MCF 10A (cell line): ENCODE results near the gene PRR12. TPM values are rescaled to one million over a fixed set of nuclear protein-coding genes. Genes with fewer than 3 reads are reported as not detected.

ENCODE experiments used
- BruUV-seq: library from RNA; stranded (reverse); fragments of 400-500 nt; replicated peaks from 2 replicates; lab custom pipeline; 2021; lab: Mats Ljungman, UMichigan
- CTCF ChIA-PET: fragments of 300-600 bp; sonication (Branson Sonifier 250); formaldehyde crosslinking; extraction: SDS; loops from one replicate; lab custom pipeline; 2021; ENCODE audit warnings: antibody characterized with exemption, inconsistent platforms; lab: Yijun Ruan, JAX
- POLR2A ChIA-PET: fragments of 300-600, 350-650 bp; sonication (Branson Sonifier 250); formaldehyde crosslinking; extraction: SDS; loops from one replicate; lab custom pipeline; 2020; ENCODE audit warnings: antibody characterized with exemption, inconsistent platforms; lab: Yijun Ruan, JAX
- DNase-seq: peaks from one replicate; pipeline ENCODE4 v3.0.0-alpha.2; 2018; ENCODE audit not compliant: unreplicated experiment
- H3K27ac Mint-ChIP-seq: one replicate; pipeline ENCODE4 v1.8.0; 2022; ENCODE audit warnings: mild to moderate bottlenecking, low read depth, mixed read lengths; ENCODE audit not compliant: unreplicated experiment
- H3K27me3 Mint-ChIP-seq: one replicate; pipeline ENCODE4 v1.8.0; 2022; ENCODE audit warnings: mixed read lengths; ENCODE audit not compliant: insufficient read depth, unreplicated experiment
- H3K36me3 Mint-ChIP-seq: one replicate; pipeline ENCODE4 v1.8.0; 2022; ENCODE audit warnings: mild to moderate bottlenecking, moderate library complexity, mixed read lengths; ENCODE audit not compliant: insufficient read depth, unreplicated experiment
- H3K4me1 Mint-ChIP-seq: one replicate; pipeline ENCODE4 v1.8.0; 2022; ENCODE audit warnings: mixed read lengths; ENCODE audit not compliant: insufficient read depth, unreplicated experiment
- H3K4me3 Mint-ChIP-seq: one replicate; pipeline ENCODE4 v1.8.0; 2022; ENCODE audit warnings: mild to moderate bottlenecking, moderate library complexity, mixed read lengths; ENCODE audit not compliant: unreplicated experiment
- H3K9me3 Mint-ChIP-seq: one replicate; pipeline ENCODE4 v1.8.0; 2022; ENCODE audit warnings: mixed read lengths; ENCODE audit not compliant: unreplicated experiment
- CTCF ChIP-seq: fragments of 200-600 bp; IDR thresholded peaks from one replicate; pipeline ENCODE4 v1.8.0; 2022; ENCODE audit warnings: antibody characterized with exemption, mild to moderate bottlenecking; ENCODE audit not compliant: unreplicated experiment
- intact Hi-C: fragments of 100-400 bp; cut with micrococcal nuclease; formaldehyde crosslinking; loops from 2 replicates; pipeline ENCODE4 v1.14.1; 2022
- total RNA-seq: library from RNA; stranded (reverse); gene quantifications from 2 replicates; pipeline ENCODE4 v1.2.3, GENCODE V29; 2022

PRR12 gene
- total RNA-seq, 1 experiment from 2014 or later = 19.0 TPM

DNA sequence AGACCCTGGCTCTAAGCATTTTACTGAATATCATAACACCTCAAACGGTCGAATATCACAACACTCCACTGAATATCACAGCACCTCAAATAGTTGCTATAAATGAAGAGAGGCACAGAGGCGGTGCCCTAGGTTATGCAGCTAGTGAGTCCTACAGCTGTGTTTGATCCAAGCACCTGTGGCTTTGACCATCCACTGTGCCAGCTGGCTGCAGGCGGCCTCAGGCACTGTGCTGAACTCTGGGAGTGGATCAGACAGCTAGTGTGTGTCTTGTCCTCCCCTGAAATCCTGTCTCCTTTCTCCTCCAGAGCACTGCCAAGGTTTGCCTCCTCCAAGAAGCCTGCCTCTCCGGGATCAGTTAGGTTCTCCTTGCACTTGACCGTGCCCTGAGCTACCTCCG, 18.0 kb upstream of the PRR12 start:
- Mint-ChIP-seq H3K9me3 (no peaks in the 10 kb centered on the region), H3K27me3 (no peaks in the 10 kb centered on the region), H3K36me3 (peaks cover 33% of the 10 kb centered on the region), H3K27ac (no peak overlapping the region), H3K4me1 (peaks cover 17% of the 10 kb centered on the region), H3K4me3 (no peak overlapping the region)
- TF ChIP-seq CTCF = no peak
- no TSS peak for BruUV-seq
- ChIA-PET POLR2A (interaction anchor here (0.7 kb wide), 1 partner anchor 137 kb away, joined by 5 read pairs; no protein-coding TSS in a partner anchor), CTCF (interaction anchor here (0.6 to 5.3 kb wide), 6 partner anchors 9 to 95 kb away, joined by 3 to 89 read pairs (median 4); partner anchors contain the start of genes BCL2L12 and IRF3)
- intact Hi-C loops = no loop called here
- DNase-seq = no peak

DNA sequence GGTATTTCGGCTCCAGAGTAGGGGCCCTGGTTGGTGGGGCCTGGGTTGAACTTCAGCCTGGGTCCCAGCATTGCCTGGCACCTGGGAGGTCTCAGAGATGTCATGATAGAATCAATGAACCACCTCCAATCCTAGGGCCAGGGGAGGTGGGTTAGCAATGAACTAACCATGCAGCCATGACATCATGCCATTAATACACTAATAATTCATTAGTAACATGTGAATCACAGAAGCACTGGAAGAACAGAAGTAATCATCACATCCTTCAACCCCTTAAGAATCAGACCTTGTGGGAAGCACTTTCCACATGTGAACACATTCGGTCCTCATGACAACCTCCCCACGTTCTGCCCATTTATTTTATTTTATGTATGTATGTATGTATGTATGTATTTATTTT, 17.6 kb upstream of the PRR12 start:
- intact Hi-C loops = no loop called here
- Mint-ChIP-seq H3K4me1 (peaks cover 12% of the 10 kb centered on the region), H3K27ac (no peak overlapping the region), H3K36me3 (peaks cover 33% of the 10 kb centered on the region), H3K9me3 (no peaks in the 10 kb centered on the region), H3K4me3 (no peak overlapping the region), H3K27me3 (no peaks in the 10 kb centered on the region)
- ChIA-PET POLR2A (interaction anchor here (0.7 kb wide), 1 partner anchor 137 kb away, joined by 5 read pairs; no protein-coding TSS in a partner anchor), CTCF (interaction anchor here (0.6 to 5.3 kb wide), 5 partner anchors 9 to 130 kb away, joined by 3 to 89 read pairs (median 3); no protein-coding TSS in a partner anchor)
- no peak for TF ChIP-seq CTCF
- no TSS peak for BruUV-seq
- no peak for DNase-seq

GRCh38 chr19:49574206-49574755, 16.7 kb upstream of the PRR12 start:
- peaks cover 33% of the 10 kb centered on the region for H3K36me3 Mint-ChIP-seq
- H3K4me1 Mint-ChIP-seq = peaks cover 16% of the 10 kb centered on the region
- intact Hi-C loops = no loop called here
- CTCF ChIA-PET = interaction anchor here (0.5 to 1.2 kb wide), 6 partner anchors 14 to 237 kb away, joined by 3 to 4 read pairs (median 4); no protein-coding TSS in a partner anchor
- no peaks in the 10 kb centered on the region for H3K9me3 Mint-ChIP-seq
- DNase-seq = no peak
- POLR2A ChIA-PET = interaction anchor here (1.4 kb wide), 1 partner anchor 78 kb away, joined by 3 read pairs; the partner anchor contains the start of gene RPS11
- BruUV-seq = no TSS peak
- TF ChIP-seq CTCF = no peak
- H3K27me3 Mint-ChIP-seq = no peaks in the 10 kb centered on the region
- H3K4me3 Mint-ChIP-seq = no peak overlapping the region
- no peak overlapping the region for H3K27ac Mint-ChIP-seq

DNA sequence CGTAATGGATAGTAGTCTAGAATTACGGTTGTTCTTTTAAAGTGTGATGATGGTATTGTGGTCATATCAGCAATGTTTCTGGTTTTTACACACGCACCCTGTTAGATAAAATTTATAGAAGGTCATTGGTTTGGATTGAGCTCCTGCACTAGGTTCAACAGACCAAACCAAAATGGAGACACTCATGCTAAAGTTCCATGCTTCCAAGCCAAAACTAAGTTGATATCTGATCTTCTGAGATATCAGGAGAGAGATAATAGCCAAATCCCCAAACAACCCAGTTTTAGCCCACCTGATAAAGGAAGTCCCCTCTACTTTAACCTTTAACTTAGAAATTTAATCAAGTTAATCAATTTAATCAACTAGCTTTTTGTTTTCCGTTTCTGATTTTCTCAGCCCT, 11.8 kb upstream of the PRR12 start:
- peaks cover 22% of the 10 kb centered on the region for H3K4me1 Mint-ChIP-seq
- DNase-seq = no peak
- no peak for TF ChIP-seq CTCF
- no peaks in the 10 kb centered on the region for H3K27me3 Mint-ChIP-seq
- BruUV-seq = no TSS peak
- peaks cover 20% of the 10 kb centered on the region for H3K36me3 Mint-ChIP-seq
- POLR2A ChIA-PET = interaction anchor here (0.7 to 4.8 kb wide), 17 partner anchors 9 to 586 kb away, joined by 3 to 138 read pairs (median 19); partner anchors contain the start of genes ALDH16A1, ATF5, BCL2L12 and GYS1
- intact Hi-C loops = no loop called here
- no peaks in the 10 kb centered on the region for H3K9me3 Mint-ChIP-seq
- CTCF ChIA-PET = interaction anchor here (0.6 to 4.6 kb wide), 3 partner anchors 9 to 95 kb away, joined by 3 to 40 read pairs (median 9); no protein-coding TSS in a partner anchor
- peak overlapping the region; percentile 92 for H3K4me3 Mint-ChIP-seq
- peak overlapping the region; percentile 96 for H3K27ac Mint-ChIP-seq
